Central memory CD4-positive, alpha-beta T cell (primary cell): Measurements from ENCODE around the gene UNC5CL.
"Not testable (repeated sequence)": the region's sequence is repeated elsewhere in the genome, so short reads cannot be mapped to it uniquely, and the experiment has no call there.

Experiments used
- DNase-seq: peaks from one replicate; pipeline ENCODE4 v3.0.0; 2022

The UNC5CL gene

DNA sequence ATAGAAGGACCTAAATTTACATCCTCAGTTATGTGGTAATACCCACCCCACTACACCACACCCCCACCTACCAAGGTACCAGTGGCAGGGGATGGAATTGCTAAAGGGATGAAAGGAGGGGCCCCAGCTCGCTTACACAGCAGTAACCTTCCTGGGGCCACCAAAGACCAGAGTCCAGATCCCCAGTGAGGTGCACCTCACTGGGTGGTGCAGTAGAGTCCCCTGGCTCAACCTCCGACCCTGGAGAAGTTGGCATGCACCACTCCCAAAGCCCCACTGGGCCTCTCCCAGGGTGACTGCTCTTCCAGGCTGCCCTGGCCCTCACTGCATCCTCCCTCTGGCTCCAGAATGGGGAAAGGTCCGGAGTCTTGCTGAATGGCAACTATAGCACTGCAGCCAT lies 816 bp downstream of the UNC5CL start:
- DNase-seq, result no peak

DNA sequence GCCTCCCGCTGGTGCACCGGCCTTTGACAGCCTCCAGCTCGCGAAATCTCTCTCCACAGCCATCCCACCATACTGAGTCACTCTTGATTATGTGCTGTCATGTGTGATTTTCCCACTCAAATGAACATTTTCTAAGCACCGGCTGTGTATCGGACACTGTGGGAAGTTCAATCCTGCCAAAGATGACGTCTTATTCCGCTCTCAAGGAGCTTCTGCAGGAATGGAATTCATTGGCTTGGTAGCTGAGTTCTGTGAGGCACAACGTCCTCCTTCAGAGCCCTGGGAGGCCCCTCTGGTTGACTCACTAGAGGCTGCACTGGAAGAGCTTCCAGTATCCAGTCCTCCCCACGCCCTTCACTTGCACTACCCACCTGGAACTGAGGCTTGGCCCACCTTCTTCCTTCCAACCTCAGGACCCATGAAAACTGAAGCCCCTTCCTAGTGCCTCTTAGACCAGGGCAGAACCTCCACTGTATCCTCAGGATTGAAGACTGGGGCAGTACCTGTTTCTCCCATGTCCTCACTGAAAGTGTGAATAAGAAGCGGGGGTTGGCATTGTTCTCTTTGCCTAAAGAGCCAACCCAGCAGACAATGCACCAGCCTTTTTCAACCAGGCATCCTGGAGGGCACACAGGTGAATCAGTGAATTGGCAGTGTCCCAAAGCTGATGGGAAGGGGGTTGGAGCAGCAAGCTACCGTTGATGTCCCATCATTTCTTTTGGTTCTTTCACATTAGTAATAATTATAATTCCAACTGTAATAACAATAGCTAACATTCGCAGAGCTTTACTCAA lies 1.7 kb downstream of the UNC5CL start:
- no peak for DNase-seq

DNA sequence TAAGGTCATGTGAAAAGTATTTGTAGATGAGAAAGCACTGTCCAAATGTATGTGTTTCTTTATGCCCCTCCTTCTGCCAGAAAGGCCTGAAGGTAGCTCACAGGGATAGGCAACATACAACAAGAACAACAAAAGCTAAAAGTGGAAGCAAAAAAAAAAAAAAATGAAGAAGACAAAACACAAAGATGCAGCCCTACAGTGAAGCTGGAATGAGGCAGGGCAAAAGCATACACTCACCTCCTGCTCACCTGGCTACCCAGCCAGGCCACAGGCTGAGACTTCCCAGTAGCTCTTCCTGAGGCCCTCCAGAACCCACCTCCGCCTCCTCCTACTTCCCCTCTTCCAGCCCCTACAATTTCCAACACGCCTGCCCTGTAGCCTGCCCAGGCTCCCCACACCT lies 2.4 kb downstream of the UNC5CL start:
- no peak for DNase-seq

DNA sequence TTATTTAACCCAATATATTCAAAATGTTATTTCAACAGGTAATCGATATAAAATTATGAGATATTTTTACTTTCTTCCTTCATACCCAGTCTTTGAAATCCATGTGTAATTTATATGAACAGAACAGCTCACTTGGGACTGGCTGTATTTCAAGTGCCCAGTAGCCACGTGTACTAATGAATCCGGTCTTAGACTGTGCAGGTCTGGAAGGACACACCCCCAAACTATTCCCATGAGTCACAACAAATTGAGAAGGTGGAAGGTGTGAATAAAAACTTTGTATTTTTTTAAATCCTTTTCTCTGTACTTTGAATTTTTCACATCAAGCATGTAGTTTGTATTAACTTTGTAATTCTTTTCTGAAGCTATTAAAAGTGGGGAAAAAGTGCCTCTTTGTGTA lies 2.8 kb downstream of the UNC5CL start:
- DNase-seq, result no peak

DNA sequence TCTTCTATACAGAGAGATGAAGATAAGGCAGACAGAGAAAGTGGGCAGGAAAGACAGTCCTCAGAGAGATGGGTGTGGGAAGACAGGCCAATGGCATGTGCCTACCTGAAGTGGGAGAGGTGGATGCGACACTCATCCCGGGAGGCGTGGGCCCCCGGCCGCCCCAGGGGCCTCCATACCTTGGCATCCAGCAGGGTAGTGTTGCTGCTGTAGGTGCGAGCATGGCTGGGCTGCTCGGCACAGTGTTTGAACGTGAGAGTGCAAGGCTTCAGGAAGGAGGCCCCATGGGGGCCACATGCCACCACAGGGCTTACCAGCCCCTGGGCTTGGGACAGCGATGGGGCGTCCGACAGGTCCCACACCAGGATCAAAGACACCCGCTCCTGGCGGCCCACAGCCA lies 5.2 kb downstream of the UNC5CL start:
- no peak for DNase-seq

DNA sequence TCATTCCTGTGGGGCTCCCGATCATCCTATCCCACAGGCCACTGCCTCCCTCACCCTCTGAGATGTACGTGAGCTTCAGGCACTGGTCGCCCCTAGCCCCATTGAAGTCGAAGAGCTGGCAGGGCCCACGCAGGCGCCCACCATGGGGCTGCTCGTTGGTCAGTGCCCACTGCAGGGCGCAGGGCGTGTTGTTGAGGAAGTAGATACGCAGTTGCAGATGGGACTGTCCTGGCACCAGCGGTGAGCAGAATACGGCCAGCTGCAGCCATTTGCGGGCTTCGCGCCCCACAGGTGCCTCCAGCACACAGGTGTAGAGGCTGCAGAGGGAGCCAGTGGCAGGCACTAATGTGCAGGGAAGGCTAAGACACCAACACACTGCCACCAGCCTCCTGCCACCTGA lies 6.2 kb downstream of the UNC5CL start:
- DNase-seq, result no peak

DNA sequence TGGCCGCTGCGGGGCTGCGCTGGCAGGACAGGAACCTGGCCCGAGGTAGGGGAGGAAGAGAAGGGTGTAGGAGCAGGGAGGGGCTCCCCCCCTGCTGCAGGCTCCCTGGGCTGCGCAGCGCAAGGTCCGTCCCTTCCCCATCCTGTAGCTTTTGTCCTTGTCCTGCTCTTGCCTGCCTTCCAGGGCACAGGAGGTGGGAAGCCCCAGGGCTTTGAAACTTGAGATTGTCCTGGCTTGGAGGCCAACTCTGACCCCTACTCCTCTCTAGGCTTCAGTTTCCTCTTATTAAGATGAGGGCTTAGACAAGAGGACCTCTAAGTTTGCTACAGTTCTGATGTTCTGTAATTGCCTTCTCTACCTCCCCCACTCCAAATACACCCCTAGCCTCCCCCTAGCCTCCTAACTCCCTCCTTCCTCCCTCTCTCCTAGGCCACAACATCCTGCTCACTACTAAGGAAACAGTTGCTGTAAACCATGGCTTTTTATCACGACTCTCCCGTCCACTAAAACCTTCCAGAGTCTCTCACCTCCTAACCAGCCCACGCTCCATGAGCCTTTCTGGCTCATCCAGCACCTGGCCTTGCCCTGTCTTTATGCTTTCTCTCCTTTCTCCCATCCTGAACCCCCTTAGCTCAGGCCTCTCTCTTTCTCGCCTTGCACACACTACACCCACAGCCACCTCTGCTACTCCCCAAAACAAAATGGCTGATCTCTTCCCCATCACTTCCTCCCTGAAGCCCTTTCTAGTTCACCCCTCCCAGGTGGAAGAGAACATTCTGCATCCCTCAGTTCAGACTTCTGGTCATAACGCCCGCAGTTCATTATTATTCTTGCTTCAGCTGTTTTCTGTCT lies 10.2 kb downstream of the UNC5CL start:
- DNase-seq, result no peak

DNA sequence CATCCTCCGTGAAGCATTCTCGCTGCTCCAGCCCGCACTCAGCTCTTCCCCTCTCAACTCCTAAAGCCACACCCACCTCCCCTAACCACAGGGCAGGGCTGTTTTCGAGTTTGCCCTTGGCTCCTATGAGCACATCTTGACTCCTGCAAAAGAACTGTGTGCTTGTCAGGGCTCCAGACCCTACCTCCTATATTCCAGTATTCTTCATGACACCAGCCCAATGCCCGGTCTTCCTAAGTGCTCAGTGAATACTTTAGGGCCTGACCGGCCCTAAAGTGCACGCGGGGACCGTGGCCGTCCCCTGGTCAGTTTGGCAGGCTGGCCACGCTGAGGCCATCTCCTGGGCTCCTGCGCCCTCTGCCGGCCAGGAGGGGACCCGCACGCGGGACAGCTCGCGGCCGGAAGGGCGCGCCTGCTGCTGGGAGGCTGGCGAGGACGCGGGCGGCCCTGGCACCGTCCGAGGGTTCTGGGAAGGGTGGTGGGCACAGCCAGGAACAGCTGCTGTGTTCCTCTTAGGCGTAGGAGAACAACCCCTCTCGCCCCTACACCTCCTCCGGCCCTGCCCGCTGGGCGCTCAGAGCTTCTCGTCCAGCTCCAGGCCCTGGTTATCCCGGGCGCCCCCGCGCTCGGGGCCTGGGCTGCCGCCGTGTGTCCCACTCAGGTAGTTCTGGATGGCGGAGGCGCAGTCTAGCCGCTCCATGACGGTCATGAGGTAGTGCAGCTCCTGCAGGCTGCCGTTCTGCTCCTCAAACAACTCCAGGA lies 11.0 kb downstream of the UNC5CL start:
- peak; percentile 56 for DNase-seq

DNA sequence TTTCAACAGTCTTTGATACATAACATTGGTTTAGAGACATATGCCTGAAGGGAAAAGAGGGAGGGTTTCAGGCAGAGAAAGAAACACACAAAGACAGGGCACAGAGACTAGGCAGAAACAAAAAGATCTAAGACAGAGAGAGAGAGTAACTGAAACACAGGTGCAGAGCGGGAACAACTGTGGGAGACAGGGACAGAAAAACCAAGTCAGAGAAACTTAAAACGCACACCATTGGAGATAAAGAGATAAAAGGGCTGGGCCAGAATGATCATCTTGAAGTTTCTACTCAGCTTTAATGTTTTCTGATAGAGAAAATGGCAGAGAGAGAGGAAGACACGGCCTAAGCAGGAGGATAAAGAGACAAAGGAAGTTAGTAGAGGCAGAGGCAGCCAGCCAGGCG lies 11.8 kb downstream of the UNC5CL start:
- DNase-seq, result no peak

DNA sequence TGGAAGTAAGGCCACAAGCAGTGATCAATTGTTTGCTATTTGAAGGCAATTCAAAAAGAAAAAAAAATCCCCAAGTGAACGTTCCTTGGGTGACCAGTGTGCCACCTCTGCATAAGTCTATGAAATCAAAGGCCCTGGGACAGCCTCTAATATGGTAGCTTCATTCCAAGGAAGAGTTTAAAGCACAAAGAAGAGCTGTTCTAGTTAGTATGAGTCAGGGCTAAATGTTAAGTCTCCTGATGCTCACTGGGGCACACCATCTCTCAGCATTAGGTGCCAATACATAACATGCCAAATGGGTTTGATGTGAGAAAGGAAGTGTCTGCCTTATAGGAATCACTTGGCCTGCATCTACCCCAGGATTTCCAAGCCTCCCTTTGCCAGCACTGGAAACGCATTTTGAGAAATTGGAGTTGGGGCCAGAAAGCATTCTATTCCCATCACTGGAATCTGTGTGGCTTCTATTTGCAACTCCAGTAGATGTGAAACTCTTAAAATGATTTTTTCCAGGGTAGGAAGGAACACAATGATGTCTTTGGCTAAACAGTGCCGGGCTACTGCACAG lies 13.0 kb downstream of the UNC5CL start:
- no peak for DNase-seq

DNA sequence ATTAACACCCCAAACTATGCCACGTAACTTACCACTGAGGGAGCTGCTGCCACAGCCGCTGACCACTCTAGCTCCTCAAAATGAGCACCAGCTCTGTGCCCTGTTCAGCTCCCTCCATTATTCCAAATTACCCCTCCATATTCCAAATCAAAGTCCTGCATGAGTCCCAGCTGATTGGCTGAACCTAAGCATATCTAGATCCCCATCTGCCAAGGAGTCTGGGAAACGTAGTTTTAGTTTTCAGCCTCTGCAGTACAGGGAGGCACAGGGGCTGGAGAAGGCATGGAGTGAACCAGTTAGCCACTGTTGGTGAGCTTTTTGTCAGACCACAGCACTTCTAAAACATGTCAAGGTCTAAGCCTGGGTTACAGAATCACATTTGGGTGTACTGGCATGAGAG lies 15.9 kb downstream of the UNC5CL start:
- no peak for DNase-seq

DNA sequence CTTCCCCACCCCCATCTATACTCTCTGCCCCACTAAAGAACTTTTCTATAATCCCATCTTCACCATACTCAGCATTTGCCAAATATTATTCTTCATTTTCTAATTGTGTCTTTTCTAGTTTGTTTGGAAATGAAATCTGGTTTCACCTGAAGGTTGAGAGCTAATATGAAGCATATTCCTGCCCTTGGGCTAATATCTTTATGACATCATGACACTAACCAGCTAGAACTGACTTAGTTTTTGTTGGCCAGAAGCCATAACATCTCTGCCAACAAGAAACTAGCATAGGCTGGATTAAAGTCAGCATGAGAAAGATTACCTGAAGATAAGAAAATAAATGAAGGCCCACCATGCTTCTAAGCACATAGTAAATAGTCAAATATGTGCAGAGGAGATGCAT lies 16.7 kb downstream of the UNC5CL start:
- no peak for DNase-seq

DNA sequence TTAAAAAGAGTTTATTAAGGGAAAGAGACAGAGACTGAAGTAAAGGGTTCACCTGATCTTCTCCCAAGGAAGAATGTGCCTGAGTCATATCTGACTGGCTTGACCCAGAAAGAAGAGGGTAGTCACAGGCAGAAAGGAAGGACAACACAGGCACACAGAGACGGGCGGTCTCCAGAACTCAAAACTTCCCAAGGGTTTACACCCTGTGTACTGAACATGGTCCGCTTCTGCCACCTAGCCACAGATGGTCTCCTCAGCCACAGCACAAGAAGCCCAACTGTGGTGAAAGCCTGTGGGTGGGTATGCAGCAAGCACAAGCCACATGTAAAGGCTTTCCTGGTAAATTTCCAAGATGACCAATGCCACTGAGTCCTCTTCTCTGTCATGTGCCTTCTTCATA lies 17.2 kb downstream of the UNC5CL start:
- no peak for DNase-seq

DNA sequence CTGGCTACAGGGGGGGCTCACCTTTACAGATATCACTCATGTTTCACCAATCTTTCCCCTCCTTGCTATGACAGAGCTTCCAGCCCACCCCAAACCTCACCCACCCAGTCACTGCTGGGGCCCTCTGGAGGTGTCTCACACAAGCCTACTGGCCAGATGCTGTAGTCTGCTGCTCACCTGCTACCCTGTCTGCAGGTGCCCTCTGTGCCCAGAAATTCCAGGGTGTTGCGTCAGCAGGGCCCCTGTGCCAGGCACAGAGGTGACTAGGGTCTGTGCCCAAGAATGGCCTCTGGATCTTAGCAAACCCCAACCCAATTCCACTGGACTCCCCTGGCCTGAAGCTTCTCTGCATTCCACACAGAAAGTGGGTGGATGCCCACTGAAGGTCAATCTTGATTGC lies 21.4 kb downstream of the UNC5CL start:
- DNase-seq, result no peak

DNA sequence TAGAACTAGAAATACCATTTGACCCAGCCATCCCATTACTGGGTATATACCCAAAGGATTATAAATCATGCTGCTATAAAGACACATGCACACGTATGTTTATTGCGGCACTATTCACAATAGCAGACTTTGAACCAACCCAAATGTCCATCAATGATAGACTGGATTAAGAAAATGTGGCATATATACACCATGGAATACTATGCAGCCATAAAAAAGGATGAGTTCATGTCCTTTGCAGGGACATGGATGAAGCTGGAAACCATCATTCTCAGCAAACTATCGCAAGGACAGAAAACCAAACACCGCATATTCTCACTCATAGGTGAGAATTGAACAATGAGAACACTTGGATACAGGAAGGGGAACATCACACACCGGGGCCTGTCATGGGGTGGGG lies 23.2 kb downstream of the UNC5CL start:
- not testable (repeated sequence) for DNase-seq

DNA sequence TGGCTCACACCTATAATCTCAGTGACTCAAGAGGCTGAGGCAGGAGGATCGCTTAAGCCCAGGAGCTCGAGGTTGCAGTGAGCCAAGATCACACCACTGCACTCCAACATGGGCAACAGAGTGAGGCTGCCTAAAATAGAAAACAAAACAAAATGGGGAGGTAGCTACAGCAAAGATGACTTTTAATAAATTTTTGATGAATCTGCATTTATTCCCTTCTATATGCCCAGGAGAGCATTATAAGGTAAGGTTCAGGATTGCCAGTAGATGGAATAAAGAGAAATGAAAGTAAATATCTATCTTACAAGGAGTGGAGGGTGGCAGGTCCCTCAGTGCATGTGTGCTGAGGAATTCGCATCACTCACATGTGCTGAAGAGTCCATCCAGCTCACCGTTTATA lies 24.2 kb downstream of the UNC5CL start:
- DNase-seq, result no peak

DNA sequence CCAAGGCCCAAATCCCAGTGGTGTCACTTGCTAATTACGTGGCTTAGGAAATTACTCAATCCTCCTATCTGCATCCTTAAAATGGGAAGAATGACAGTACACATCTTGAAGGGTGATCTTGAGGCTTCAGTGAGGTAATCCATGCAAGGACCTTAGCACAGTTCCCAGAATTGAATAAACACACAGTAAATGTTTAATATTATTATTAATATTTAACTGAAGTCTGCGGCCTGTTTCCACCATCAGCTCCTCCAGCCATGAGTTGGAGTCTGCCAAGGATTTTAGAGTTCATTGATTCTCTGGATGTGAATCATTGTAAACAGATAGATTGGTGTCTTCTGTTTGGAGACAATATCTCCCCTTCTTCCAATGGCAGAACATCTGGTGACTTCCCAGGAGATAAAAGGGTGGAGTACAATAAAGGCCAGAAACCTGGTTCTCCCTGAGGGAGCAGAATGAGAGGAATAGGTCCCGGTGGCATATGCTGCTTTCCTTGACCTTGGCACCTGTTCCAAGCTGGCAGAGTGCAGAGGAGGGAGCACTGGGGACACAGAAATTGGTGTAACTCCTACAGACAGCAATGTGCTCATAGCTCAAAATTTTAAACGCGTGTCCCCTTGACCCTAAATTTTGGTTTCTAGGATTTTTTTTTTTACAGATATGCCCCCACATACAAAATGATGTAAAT lies 25.4 kb downstream of the UNC5CL start:
- no peak for DNase-seq

DNA sequence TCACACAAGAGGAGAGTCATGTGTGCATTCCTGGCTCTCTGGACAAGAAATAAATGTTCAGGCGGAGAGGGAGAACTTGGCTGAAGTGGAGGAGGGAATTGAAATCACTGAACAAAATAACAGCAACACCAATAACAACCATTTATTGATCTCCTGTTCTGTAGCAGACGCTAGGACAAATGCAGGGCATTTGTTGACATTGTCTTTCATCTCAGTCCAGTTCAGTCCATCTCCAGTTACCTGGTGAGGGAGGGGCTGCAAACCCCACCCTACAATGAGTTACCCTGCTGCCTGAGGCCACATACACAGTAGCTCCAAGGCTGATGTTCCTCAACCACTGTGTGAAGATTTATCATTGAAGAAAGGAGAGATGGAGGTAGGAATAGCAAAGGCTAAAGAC lies 27.3 kb downstream of the UNC5CL start:
- no peak for DNase-seq

DNA sequence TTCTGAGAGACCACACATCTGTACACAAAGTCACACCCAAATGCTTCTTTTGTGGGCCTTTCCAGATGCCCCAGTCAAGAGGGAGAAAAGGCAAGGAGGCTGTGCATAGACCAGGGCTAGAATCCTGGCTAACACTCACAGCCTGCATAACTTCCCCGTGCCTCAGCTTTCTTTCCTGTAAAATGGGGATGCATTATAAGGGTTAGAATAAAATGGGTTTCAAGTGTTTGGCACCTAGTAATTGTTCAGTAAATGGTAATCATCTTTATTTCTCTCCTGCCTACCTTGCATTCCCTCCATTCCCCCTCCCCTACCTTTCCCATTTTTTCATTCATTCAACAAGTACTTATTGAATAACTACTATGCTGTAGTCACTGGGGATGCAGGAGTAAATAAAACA lies 29.4 kb downstream of the UNC5CL start:
- no peak for DNase-seq

DNA sequence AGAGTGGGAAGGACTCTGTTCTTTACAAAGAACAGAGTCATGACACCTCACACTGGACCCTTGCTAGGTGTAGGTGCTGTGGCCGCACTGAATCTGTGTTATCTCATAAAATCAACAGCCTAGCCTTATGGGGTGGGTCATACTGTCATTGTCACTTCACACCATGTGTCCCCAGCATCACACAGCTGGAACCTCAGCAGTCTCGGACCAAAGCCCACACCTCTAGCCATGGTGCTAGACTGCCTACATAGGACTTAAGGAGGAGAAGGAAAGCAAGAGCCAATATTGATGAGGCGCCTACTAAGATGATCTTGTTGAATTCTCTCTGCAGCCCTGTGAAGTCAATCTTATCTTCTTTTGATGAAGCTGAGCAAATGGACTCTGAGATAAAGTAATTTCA lies 31.0 kb downstream of the UNC5CL start:
- DNase-seq, result no peak

DNA sequence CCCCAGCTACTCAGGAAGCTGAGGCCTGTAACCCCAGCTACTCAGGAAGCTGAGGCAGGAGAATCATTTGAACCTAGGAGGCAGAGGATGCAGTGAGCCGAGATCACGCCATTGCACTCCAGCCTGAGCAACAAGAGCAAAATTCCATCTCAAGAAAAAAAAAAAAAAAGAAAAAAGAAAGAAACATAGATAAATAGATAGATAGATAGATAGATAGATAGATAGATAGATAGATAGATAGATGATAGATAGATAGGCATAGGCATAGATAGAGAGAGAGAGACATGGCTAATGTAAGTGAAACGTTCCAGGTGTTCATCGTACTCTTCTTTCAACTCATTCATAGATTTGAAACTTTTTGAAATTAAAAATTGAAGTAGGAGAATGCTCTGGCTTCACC lies 32.0 kb downstream of the UNC5CL start:
- DNase-seq, result not testable (repeated sequence)

DNA sequence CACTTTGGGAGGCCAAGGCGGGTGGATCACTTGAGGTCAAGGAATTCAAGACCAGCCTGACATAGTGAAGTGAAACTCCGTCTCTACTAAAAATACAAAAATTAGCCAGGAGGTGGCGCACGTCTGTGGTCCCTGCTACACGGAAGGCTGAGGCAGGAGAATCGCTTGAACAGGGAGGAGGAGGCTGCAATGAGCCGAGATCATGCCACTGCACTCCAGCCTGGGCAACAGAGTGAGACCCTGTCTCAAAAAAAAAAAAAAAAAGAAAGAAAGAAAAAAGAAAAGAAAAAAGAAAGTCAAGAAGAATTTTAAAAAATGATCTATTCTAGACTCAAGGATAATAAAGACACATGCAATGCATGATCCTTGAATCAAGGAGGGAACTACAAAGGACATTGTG lies 32.8 kb downstream of the UNC5CL start:
- DNase-seq, result peak; percentile 48

DNA sequence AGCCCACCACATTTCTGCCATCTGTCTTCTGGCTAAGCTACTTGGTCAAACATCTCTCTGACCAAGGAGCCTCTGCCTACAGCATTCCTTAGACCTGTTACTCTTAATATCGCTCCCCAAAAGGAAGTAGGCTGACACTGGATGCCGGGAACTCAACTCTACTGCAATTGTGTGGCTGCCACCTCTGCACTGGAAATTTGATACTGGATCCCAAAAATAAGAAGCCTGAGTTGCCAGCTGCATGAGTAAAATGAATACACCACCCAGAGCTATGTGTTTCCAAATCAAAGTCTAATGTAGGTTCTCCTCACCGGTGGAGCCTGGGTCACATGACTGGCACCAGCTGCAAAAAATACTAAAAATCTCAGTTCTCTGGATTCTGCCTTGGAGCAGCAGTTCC lies 36.9 kb downstream of the UNC5CL start:
- DNase-seq, result no peak
